T-helper 1 cell treated with Interleukin-12 subunit alpha and Interleukin-12 subunit beta and Interleukin-4 antibody, amounts not matched to agents 30 ng/mL and 1 ng/mL, for 36 hours (primary cell): ENCODE measurements around the gene TMEM131L. TPM values are rescaled to one million over a fixed set of nuclear protein-coding genes. Genes with fewer than 3 reads are reported as not detected.
"Not testable (repeated sequence)": the region's sequence is repeated elsewhere in the genome, so short reads cannot be mapped to it uniquely, and the experiment has no call there.

Experiments
- intact Hi-C: fragments of 100-400 bp; cut with micrococcal nuclease; formaldehyde crosslinking; loops from one replicate; pipeline ENCODE4 v1.15.1; 2024
- total RNA-seq: library from RNA; stranded (reverse); gene quantifications from 2 replicates; pipeline ENCODE4 v1.2.3, GENCODE V29; 2022

The TMEM131L gene
- total RNA-seq, 1 donor from 2014 or later: 35.0 TPM

- intact Hi-C loops: no loop called here
Measured at GRCh38 chr4:153564630-153565525, 98.7 kb downstream of the TMEM131L start.

GRCh38 chr4:153566631-153567150 is 100.5 kb downstream of the TMEM131L start:
- intact Hi-C loops: no loop called here

- intact Hi-C loops: not testable (repeated sequence)
Measured at GRCh38 chr4:153567660-153568059, 101.5 kb downstream of the TMEM131L start.

GRCh38 chr4:153570228-153570973 is 104.2 kb downstream of the TMEM131L start:
- intact Hi-C loops: loop anchor here (5.0 kb wide), 1 partner anchor 723 kb away; no protein-coding TSS in a partner anchor

- intact Hi-C loops: loop anchor here (5.0 kb wide), 1 partner anchor 724 kb away; no protein-coding TSS in a partner anchor
Measured at GRCh38 chr4:153571006-153571545, 104.9 kb downstream of the TMEM131L start.

- intact Hi-C loops: loop anchor here (5.0 kb wide), 1 partner anchor 725 kb away; no protein-coding TSS in a partner anchor
Measured at GRCh38 chr4:153572609-153573008, 106.4 kb downstream of the TMEM131L start.

- intact Hi-C loops: loop anchor here (5.0 kb wide), 1 partner anchor 726 kb away; no protein-coding TSS in a partner anchor
Measured at GRCh38 chr4:153573221-153573620, 107.1 kb downstream of the TMEM131L start.

GRCh38 chr4:153573881-153574802 is 108.0 kb downstream of the TMEM131L start:
- intact Hi-C loops: loop anchor here (1.0 to 5.0 kb wide), 15 partner anchors 25 to 727 kb away; no protein-coding TSS in a partner anchor

GRCh38 chr4:153576443-153576774 is 110.2 kb downstream of the TMEM131L start:
- intact Hi-C loops: no loop called here

GRCh38 chr4:153577053-153577452 is 110.9 kb downstream of the TMEM131L start:
- intact Hi-C loops: no loop called here

- intact Hi-C loops: no loop called here
Measured at GRCh38 chr4:153579410-153579809, 113.2 kb downstream of the TMEM131L start.

GRCh38 chr4:153579872-153580271 is 113.7 kb downstream of the TMEM131L start:
- intact Hi-C loops: no loop called here

- intact Hi-C loops: no loop called here
Measured at GRCh38 chr4:153582954-153583702, 117.0 kb downstream of the TMEM131L start.

- intact Hi-C loops: no loop called here
Measured at GRCh38 chr4:153585026-153585425, 118.9 kb downstream of the TMEM131L start.

GRCh38 chr4:153589703-153590595 is 123.8 kb downstream of the TMEM131L start:
- intact Hi-C loops: no loop called here

GRCh38 chr4:153591441-153591840 is 125.3 kb downstream of the TMEM131L start:
- intact Hi-C loops: no loop called here

GRCh38 chr4:153592064-153592463 is 125.9 kb downstream of the TMEM131L start:
- intact Hi-C loops: no loop called here

GRCh38 chr4:153593161-153593560 is 127.0 kb downstream of the TMEM131L start:
- intact Hi-C loops: no loop called here

GRCh38 chr4:153594210-153594609 is 128.1 kb downstream of the TMEM131L start:
- intact Hi-C loops: no loop called here
